GM12892 (cell line): ENCODE results near the gene MCC.

Experiments
- POLR2A ChIP-seq: IDR thresholded peaks from 2 replicates; pipeline ENCODE4 v1.6.1; 2011; ENCODE audit warnings: low read depth, low read length, control low read depth
- POLR2AphosphoS5 ChIP-seq: IDR thresholded peaks from 2 replicates; pipeline ENCODE4 v1.6.1; 2011; ENCODE audit warnings: low read depth, low read length, control low read depth
- TAF1 ChIP-seq: IDR thresholded peaks from 2 replicates; pipeline ENCODE4 v1.6.1; 2011; ENCODE audit warnings: low read depth, mild to moderate bottlenecking, control low read depth, low read length, borderline replicate concordance

DNA sequence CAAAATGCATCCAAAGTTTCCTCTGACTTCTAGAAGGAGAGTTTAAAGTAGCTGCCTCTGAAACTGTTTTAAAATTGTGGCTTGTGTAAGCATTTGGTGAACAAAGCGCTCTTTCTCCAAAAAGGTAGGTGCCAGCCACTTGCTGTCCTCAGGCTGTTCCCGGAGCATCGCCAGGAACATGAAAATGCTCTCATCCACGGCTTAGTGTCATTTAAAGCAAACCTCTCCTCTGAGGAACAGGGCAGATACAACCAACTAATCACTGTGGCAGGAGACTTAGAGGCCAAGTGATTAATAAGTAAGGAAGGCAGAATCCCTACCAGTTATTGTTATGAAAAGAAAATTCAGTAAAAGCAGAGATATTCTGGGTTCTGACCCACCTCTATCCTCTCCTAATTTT is 346.1 kb downstream of the MCC start:
- TF ChIP-seq POLR2A (no peak), POLR2AphosphoS5 (no peak), TAF1 (no peak)
